K562 (cell line): ENCODE measurements around the gene SOWAHA. TPM values are rescaled to one million over a fixed set of nuclear protein-coding genes. Genes with fewer than 3 reads are reported as not detected.

Experiments
- ARHGAP35 ChIP-seq: fragments of 450-650 bp; IDR thresholded peaks from 2 replicates; pipeline ENCODE4 v1.6.1; 2018; ENCODE audit not compliant: partially characterized antibody
- CBFB ChIP-seq: sonication (generic); formaldehyde crosslinking; IDR thresholded peaks from 2 replicates; pipeline ENCODE4 v1.4.0; 2020; ENCODE audit warnings: mild to moderate bottlenecking, missing genetic modification reagents
- CCNT2 ChIP-seq: IDR thresholded peaks from 2 replicates; pipeline ENCODE4 v1.6.1; 2011; ENCODE audit warnings: borderline replicate concordance, low read depth, mild to moderate bottlenecking, moderate library complexity, mixed read lengths, low read length; ENCODE audit not compliant: insufficient read length; ENCODE audit errors: extremely low read depth
- CREB1 ChIP-seq, 2 experiments: sonication (generic) in 1 of 2; formaldehyde crosslinking in 1 of 2; IDR thresholded peaks; 2 replicates each; pipeline versions ENCODE4 v1.6.1 to v1.8.0; 2012 to 2022; ENCODE audit warnings: inconsistent platforms in 1 of 2, mild to moderate bottlenecking in 1 of 2, missing genetic modification reagents in 1 of 2, moderate library complexity in 1 of 2
- CTCF ChIP-seq, 3 experiments: IDR thresholded peaks in 2 of 3; conservative IDR thresholded peaks in 1 of 3; 2 replicates each; pipeline ENCODE4 v1.5.1; 2011 to 2012; ENCODE audit warnings: low read length in 3 of 3, mild to moderate bottlenecking in 3 of 3, control low read depth in 2 of 3, improper control_type of control experiment in 1 of 3, inconsistent platforms in 1 of 3, low read depth in 1 of 3, mixed read lengths in 1 of 3, moderate library complexity in 1 of 3; ENCODE audit not compliant: insufficient read depth in 2 of 3
- GABPB1 ChIP-seq: sonication (generic); formaldehyde crosslinking; IDR thresholded peaks from 2 replicates; pipeline ENCODE4 v1.8.0; 2022; ENCODE audit warnings: mild to moderate bottlenecking, missing genetic modification reagents
- HDAC2 ChIP-seq: fragments of 450-650 bp; IDR thresholded peaks from 2 replicates; pipeline ENCODE4 v1.6.1; 2016; ENCODE audit warnings: mild to moderate bottlenecking
- HDAC8 ChIP-seq: fragments of 450-650 bp; IDR thresholded peaks from 2 replicates; pipeline ENCODE4 v1.6.1; 2016; ENCODE audit warnings: mild to moderate bottlenecking, missing genetic modification characterization, moderate library complexity, missing compliant biosample characterization
- LARP7 ChIP-seq: fragments of 450-650 bp; IDR thresholded peaks from 2 replicates; pipeline ENCODE4 v1.6.1; 2016
- MGA ChIP-seq: fragments of 450-650 bp; IDR thresholded peaks from 2 replicates; pipeline ENCODE4 v1.6.1; 2016; ENCODE audit warnings: mild to moderate bottlenecking, moderate library complexity
- USF1 ChIP-seq: sonication (generic); formaldehyde crosslinking; IDR thresholded peaks from 2 replicates; pipeline ENCODE4 v1.9.0; 2022; ENCODE audit warnings: mild to moderate bottlenecking, missing genetic modification reagents
- ZNF174 ChIP-seq: fragments of 250-450 bp; sonication (Bioruptor Pico); IDR thresholded peaks from 2 replicates; pipeline ENCODE4 v1.4.0; 2020; ENCODE audit warnings: mild to moderate bottlenecking
- ZNF76 ChIP-seq: fragments of 250-450 bp; sonication (Bioruptor Pico); IDR thresholded peaks from 2 replicates; pipeline ENCODE4 v1.4.0; 2020; ENCODE audit warnings: mild to moderate bottlenecking, moderate library complexity, borderline replicate concordance
- ZNF780A ChIP-seq: fragments of 250-450 bp; sonication (Bioruptor Pico); IDR thresholded peaks from 2 replicates; pipeline ENCODE4 v1.5.0; 2021; ENCODE audit warnings: mild to moderate bottlenecking
- polyA plus RNA-seq, 8 experiments: library from polyadenylated mRNA; depleted of rRNA in 4 of 8; stranded (reverse) in 5 of 8; unstranded in 3 of 8; fragments of >200 nt; fragmentation: Nextera tagmentation in 2 of 8; fragmentation: Illumina TruSeq in 1 of 8; extraction: Ambion mirVana in 2 of 8; extraction: Trizol in 1 of 8; gene quantifications; 2 replicates each; pipeline versions ENCODE4 v1.2.1 to v1.2.3, GENCODE V29; 2011 to 2014; ENCODE audit warnings: inconsistent platforms in 1 of 8, missing spikeins in 1 of 8
- total RNA-seq, 7 experiments: library from RNA; depleted of rRNA in 6 of 7; stranded (reverse); fragments of >200 nt in 6 of 7; fragmentation: Illumina TruSeq in 2 of 7; extraction: Trizol in 2 of 7; gene quantifications; 2 replicates each; pipeline versions ENCODE4 v1.2.1 to v1.2.3, GENCODE V29; 2011 to 2021; ENCODE audit warnings: low replicate concordance in 1 of 7

Gene SOWAHA
- total and polyA plus RNA-seq, 9 of the 15 experiments (the other 6 are each of a cell fraction or from before 2014, with no cell fraction given) = not detected

GRCh38 chr5:132829742-132830435, 16.8 kb downstream of the SOWAHA start (continued):
- TF ChIP-seq MGA = 0 out of 2 replicates have a peak, but pooled peaks have one; percentile 24
- TF ChIP-seq ARHGAP35 = no peak
- TF ChIP-seq CCNT2 = peak; percentile 74
- no peak for TF ChIP-seq USF1
- peak; percentile 85 to 93 (median 93) for TF ChIP-seq CTCF (IDR thresholded peaks at IDR 0.05 in 2 of 3, conservative IDR thresholded peaks at IDR 0.05 in 1 of 3; ENCODE audit: insufficient read depth in 2 of 3, low read depth in 1 of 3, low read length in 3 of 3)
- no peak for TF ChIP-seq LARP7
- TF ChIP-seq ZNF174 (CRISPR knock-in tag) = no peak
- TF ChIP-seq ZNF780A = no peak
- peak; percentile 62 for TF ChIP-seq GABPB1 (CRISPR knock-in tag)
- TF ChIP-seq CREB1 (IDR thresholded peaks at IDR 0.05) = peak; percentile 48
- 0 out of 2 replicates have a peak, but pooled peaks have one; percentile 33 for TF ChIP-seq CREB1 (CRISPR knock-in tag; IDR thresholded peaks at IDR 0.05)
- 0 out of 2 replicates have a peak, but pooled peaks have one; percentile 39 for TF ChIP-seq HDAC2
- TF ChIP-seq CBFB (CRISPR knock-in tag) = peak; percentile 90
- no peak for TF ChIP-seq ZNF76 (CRISPR knock-in tag)
- TF ChIP-seq HDAC8 (tag) = no peak
